Measurements from ENCODE around the gene P3R3URF. TPM values are rescaled to one million over a fixed set of nuclear protein-coding genes. Genes with fewer than 3 reads are reported as not detected.

The P3R3URF gene
- total and polyA plus RNA-seq, 9 of the 15 experiments (the other 6 are each of a cell fraction or from before 2014, with no cell fraction given) = not detected

DNA sequence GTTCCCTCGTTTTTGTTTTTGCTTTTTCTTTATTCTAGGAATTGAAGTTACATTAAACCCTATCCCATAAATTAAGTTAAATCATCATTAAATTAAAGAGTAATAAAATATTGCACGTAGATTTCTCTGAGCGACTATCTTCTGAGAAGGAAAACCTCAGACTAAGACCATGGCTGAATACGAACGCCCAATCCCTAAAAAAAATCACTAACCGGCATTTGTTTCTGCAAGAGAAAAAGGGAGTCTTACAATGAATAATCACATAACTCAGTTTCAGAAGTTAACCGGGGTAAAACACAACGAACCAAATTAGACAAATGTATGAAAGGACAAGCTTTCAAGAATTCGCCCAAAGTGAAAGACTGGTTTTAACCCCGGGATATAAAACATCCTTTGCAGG, 45.2 kb downstream of the P3R3URF start:
- H3K9ac ChIP-seq (ENCODE audit: insufficient read depth in 1 of 2, low read depth in 2 of 2, low read length in 2 of 2) = peak overlapping the region in 1 of 2 experiments; percentile 45; a peak in 2 of 4 replicates
- H3K27ac ChIP-seq (ENCODE audit: extremely low read depth, low read depth, low read length) = no peak overlapping the region
- POLR2A ChIA-PET = interaction anchor here (0.6 to 4.6 kb wide), 18 partner anchors 9 to 674 kb away, joined by 3 to 53 read pairs (median 8); no protein-coding TSS in a partner anchor
- DNase-seq (ENCODE audit: extremely low read depth in 1 of 4, low spot score in 3 of 4) = no peak
- peaks cover 13 to 21% of the 10 kb centered on the region in 2 experiments; a peak in 4 of 5 replicates for H3K4me1 ChIP-seq (replicated peaks in 1 of 2; ENCODE audit: control insufficient read depth in 2 of 2, insufficient read depth in 2 of 2, low read length in 2 of 2)
- H2AFZ ChIP-seq (ENCODE audit: low read depth, low read length) = peak overlapping the region; percentile 99
- H3K9me1 ChIP-seq (ENCODE audit: control insufficient read depth, insufficient read depth, low read length) = no peaks in the 10 kb centered on the region
- BruUV-seq (replicated peaks) = no TSS peak
- WGBS (ENCODE audit: insufficient coverage, low coverage, missing lambda C conversion rate) = under 1% methylated on average over 10 of the region's 10 CpGs
- CTCF ChIA-PET (ENCODE audit: low intra/inter-chr PET ratio) = no interaction called here
- H3K79me2 ChIP-seq (ENCODE audit: control insufficient read depth, insufficient read depth, low read length) = peaks cover 19% of the 10 kb centered on the region; the same call in 2 of the 3 replicates
- no peak for FAIRE-seq
- H3K4me3 ChIP-seq = peak overlapping the region; percentile 61
- H3K27me3 ChIP-seq (ENCODE audit: control insufficient read depth in 2 of 2, insufficient read depth in 2 of 2, low read length in 2 of 2) = no peaks in the 10 kb centered on the region
- no peaks in the 10 kb centered on the region for H4K20me1 ChIP-seq (replicated peaks; ENCODE audit: control insufficient read depth, insufficient read depth, low read length)
- TF ChIP-seq MYBL2 (IDR thresholded peaks at IDR 0.05; ENCODE audit: low read depth) = no peak
- no peak for TF ChIP-seq MYBL2 (CRISPR knock-in tag; IDR thresholded peaks at IDR 0.05; ENCODE audit: borderline replicate concordance)
- TF ChIP-seq SUPT5H (IDR thresholded peaks at IDR 0.05) = no peak
- TF ChIP-seq EP400 (IDR thresholded peaks at IDR 0.05) = 0 out of 2 replicates have a peak, but pooled peaks have one; percentile 10
- TF ChIP-seq ZC3H11A (IDR thresholded peaks at IDR 0.05; ENCODE audit: low read depth, low read length) = 0 out of 2 replicates have a peak, but pooled peaks have one; percentile 21
- no peaks in the 10 kb centered on the region; the same call in 1 of the 2 replicates for H3K9me3 ChIP-seq (replicated peaks; ENCODE audit: control insufficient read depth, insufficient read depth, low read depth, low read length)
- H3K4me2 ChIP-seq (ENCODE audit: insufficient read depth, low read length) = peak overlapping the region; percentile 46; the same call in 1 of the 2 replicates
- intact Hi-C loops (cut with micrococcal nuclease) = no loop called here
- in situ Hi-C loops (cut with MboI) = no loop called here
- no peaks in the 10 kb centered on the region; the same call in 2 of the 3 replicates for H3K36me3 ChIP-seq (ENCODE audit: control insufficient read depth, insufficient read depth, low read length)
- ATAC-seq = no peak

DNA sequence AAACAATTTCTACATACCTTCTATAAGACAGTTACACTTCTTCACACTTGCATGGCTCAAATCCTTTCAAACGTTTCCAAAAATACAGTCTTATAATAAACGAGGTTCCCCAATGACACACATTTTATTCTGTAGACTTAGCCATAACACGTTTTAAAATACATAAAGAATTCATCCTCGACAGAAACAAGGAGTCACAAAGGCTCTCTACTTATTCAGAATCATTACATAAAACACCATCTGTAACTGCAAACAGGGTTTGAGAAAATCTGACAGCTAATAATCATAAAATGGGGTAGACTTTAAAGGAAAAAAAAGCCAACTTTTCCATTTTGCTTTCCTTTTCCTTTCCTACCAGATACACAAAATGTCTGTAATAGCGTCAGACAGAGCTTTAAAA, 45.7 kb downstream of the P3R3URF start:
- Histone ChIP-seq H3K4me2 (ENCODE audit: insufficient read depth, low read length) (peak overlapping the region; percentile 46), H2AFZ (ENCODE audit: low read depth, low read length) (peak overlapping the region; percentile 99), H3K9ac (ENCODE audit: insufficient read depth in 1 of 2, low read depth in 2 of 2, low read length in 2 of 2) (peak overlapping the region in 1 of 2 experiments; percentile 45; a peak in 2 of 4 replicates), H3K4me3 (peak overlapping the region; percentile 61), H3K4me1 (replicated peaks in 1 of 2; ENCODE audit: control insufficient read depth in 2 of 2, insufficient read depth in 2 of 2, low read length in 2 of 2) (peaks cover 13 to 21% of the 10 kb centered on the region in 2 experiments; a peak in 4 of 5 replicates), H4K20me1 (replicated peaks; ENCODE audit: control insufficient read depth, insufficient read depth, low read length) (no peaks in the 10 kb centered on the region), H3K27me3 (ENCODE audit: control insufficient read depth in 2 of 2, insufficient read depth in 2 of 2, low read length in 2 of 2) (no peaks in the 10 kb centered on the region), H3K27ac (ENCODE audit: extremely low read depth, low read depth, low read length) (no peak overlapping the region), H3K36me3 (ENCODE audit: control insufficient read depth, insufficient read depth, low read length) (no peaks in the 10 kb centered on the region; the same call in 2 of the 3 replicates), H3K9me1 (ENCODE audit: control insufficient read depth, insufficient read depth, low read length) (no peaks in the 10 kb centered on the region), H3K79me2 (ENCODE audit: control insufficient read depth, insufficient read depth, low read length) (peaks cover 19% of the 10 kb centered on the region; the same call in 2 of the 3 replicates), H3K9me3 (replicated peaks; ENCODE audit: control insufficient read depth, insufficient read depth, low read depth, low read length) (no peaks in the 10 kb centered on the region; the same call in 1 of the 2 replicates)
- intact Hi-C loops (cut with micrococcal nuclease) (no loop called here), in situ Hi-C loops (cut with MboI) (no loop called here)
- CTCF ChIA-PET (ENCODE audit: low intra/inter-chr PET ratio) = no interaction called here
- DNase-seq (ENCODE audit: extremely low read depth in 1 of 4, low spot score in 3 of 4) (no peak), FAIRE-seq (no peak), ATAC-seq (no peak)
- POLR2A ChIA-PET = interaction anchor here (0.6 to 4.6 kb wide), 14 partner anchors 9 to 96 kb away, joined by 3 to 53 read pairs (median 4); no protein-coding TSS in a partner anchor
- no TSS peak for BruUV-seq (replicated peaks)
- WGBS (ENCODE audit: insufficient coverage, low coverage, missing lambda C conversion rate) = 1% methylated on average over 5 of the region's 5 CpGs
- TF ChIP-seq ZNF436 (CRISPR knock-in tag; IDR thresholded peaks at IDR 0.05) (0 out of 2 replicates have a peak, but pooled peaks have one; percentile 19), ELF1 (tag; IDR thresholded peaks at IDR 0.05) (0 out of 2 replicates have a peak, but pooled peaks have one; percentile 21), ZNF146 (CRISPR knock-in tag; IDR thresholded peaks at IDR 0.05; ENCODE audit: unreplicated experiment) (no peak), U2AF2 (optimal IDR thresholded peaks at IDR 0.05; ENCODE audit: low read depth, low read length) (no peak)
